HepG2 (cell line): Measurements from ENCODE around the gene NFIL3. TPM values are rescaled to one million over a fixed set of nuclear protein-coding genes. Genes with fewer than 3 reads are reported as not detected.

Experiments
- AKNA ChIP-seq: sonication (generic); formaldehyde crosslinking; IDR thresholded peaks from 2 replicates; pipeline ENCODE4 v1.4.0; 2020; ENCODE audit warnings: missing genetic modification reagents, borderline replicate concordance
- BCL6 ChIP-seq: IDR thresholded peaks from 2 replicates; pipeline ENCODE4 v1.6.1; 2016; ENCODE audit warnings: missing genetic modification reagents, missing compliant biosample characterization
- FOSL2 ChIP-seq: sonication (generic); formaldehyde crosslinking; IDR thresholded peaks from 2 replicates; pipeline ENCODE4 v1.4.0; 2020; ENCODE audit warnings: missing genetic modification reagents
- MLLT10 ChIP-seq: sonication (generic); formaldehyde crosslinking; IDR thresholded peaks from 2 replicates; pipeline ENCODE4 v1.4.0; 2020; ENCODE audit warnings: missing genetic modification reagents
- NR0B2 ChIP-seq: sonication (generic); formaldehyde crosslinking; IDR thresholded peaks from 2 replicates; pipeline ENCODE4 v1.4.0; 2020; ENCODE audit warnings: mild to moderate bottlenecking, missing genetic modification reagents
- PATZ1 ChIP-seq: sonication (generic); formaldehyde crosslinking; IDR thresholded peaks from 2 replicates; pipeline ENCODE4 v1.4.0; 2020; ENCODE audit warnings: missing genetic modification reagents
- POLR2A ChIP-seq, 2 experiments: IDR thresholded peaks; 2 replicates each; pipeline ENCODE4 v1.6.1; 2011; ENCODE audit warnings: low read depth in 2 of 2, low read length in 2 of 2, mild to moderate bottlenecking in 1 of 2, moderate library complexity in 1 of 2; ENCODE audit not compliant: insufficient read depth in 1 of 2
- RAD51 ChIP-seq: fragments of 450-650 bp; IDR thresholded peaks from 2 replicates; pipeline ENCODE4 v1.6.1; 2016; ENCODE audit warnings: borderline replicate concordance
- SMAD9 ChIP-seq: sonication (generic); formaldehyde crosslinking; IDR thresholded peaks from 2 replicates; pipeline ENCODE4 v1.5.1; 2020; ENCODE audit warnings: mild to moderate bottlenecking, missing genetic modification reagents
- ZNF251 ChIP-seq: sonication (generic); formaldehyde crosslinking; IDR thresholded peaks from 2 replicates; pipeline ENCODE4 v1.9.0; 2021; ENCODE audit warnings: mild to moderate bottlenecking, missing genetic modification reagents
- ZNF3 ChIP-seq: IDR thresholded peaks from 2 replicates; pipeline ENCODE4 v1.7.0; 2017; ENCODE audit warnings: inconsistent platforms
- ZNF441 ChIP-seq: sonication (generic); formaldehyde crosslinking; IDR thresholded peaks from 2 replicates; pipeline ENCODE4 v1.7.0; 2021; ENCODE audit warnings: missing genetic modification reagents, borderline replicate concordance
- ZNF556 ChIP-seq: sonication (generic); formaldehyde crosslinking; IDR thresholded peaks from 2 replicates; pipeline ENCODE4 v1.4.0; 2020; ENCODE audit warnings: mild to moderate bottlenecking, missing genetic modification reagents, borderline replicate concordance
- ZNF572 ChIP-seq: sonication (generic); formaldehyde crosslinking; IDR thresholded peaks from 2 replicates; pipeline ENCODE4 v1.5.1; 2020; ENCODE audit warnings: mild to moderate bottlenecking, missing genetic modification reagents
- ZNF598 ChIP-seq: sonication (generic); formaldehyde crosslinking; IDR thresholded peaks from 2 replicates; pipeline ENCODE4 v1.5.1; 2020; ENCODE audit warnings: mild to moderate bottlenecking, missing genetic modification reagents, borderline replicate concordance
- polyA plus RNA-seq, 8 experiments: library from polyadenylated mRNA; depleted of rRNA in 3 of 8; stranded (reverse) in 7 of 8; unstranded in 1 of 8; fragments of >200 nt; fragmentation: Illumina TruSeq in 4 of 8; extraction: Trizol in 4 of 8; gene quantifications; 2 replicates each; pipeline versions ENCODE4 v1.2.1 to v1.2.3, GENCODE V29; 2011 to 2016; ENCODE audit warnings: low read depth in 4 of 8, missing spikeins in 1 of 8, mixed read lengths in 1 of 8; ENCODE audit not compliant: insufficient read depth in 1 of 8
- total RNA-seq, 5 experiments: library from RNA; depleted of rRNA; stranded (reverse); fragments of >200 nt; fragmentation: Illumina TruSeq; extraction: Trizol; gene quantifications; 2 replicates each; pipeline ENCODE4 v1.2.3, GENCODE V29; 2016; ENCODE audit warnings: low read depth in 1 of 5
- TF ChIP-seq, protein P1 (sequence below): sonication (generic); formaldehyde crosslinking; conservative IDR thresholded peaks from 2 replicates; pipeline ENCODE4 v1.4.0; 2020; ENCODE audit warnings: missing genetic modification reagents

NFIL3 gene
- total and polyA plus RNA-seq, 2 of the 13 experiments (the other 11 are each of a cell fraction or from before 2014, with no cell fraction given), result 46.6 to 54.2 TPM

DNA sequence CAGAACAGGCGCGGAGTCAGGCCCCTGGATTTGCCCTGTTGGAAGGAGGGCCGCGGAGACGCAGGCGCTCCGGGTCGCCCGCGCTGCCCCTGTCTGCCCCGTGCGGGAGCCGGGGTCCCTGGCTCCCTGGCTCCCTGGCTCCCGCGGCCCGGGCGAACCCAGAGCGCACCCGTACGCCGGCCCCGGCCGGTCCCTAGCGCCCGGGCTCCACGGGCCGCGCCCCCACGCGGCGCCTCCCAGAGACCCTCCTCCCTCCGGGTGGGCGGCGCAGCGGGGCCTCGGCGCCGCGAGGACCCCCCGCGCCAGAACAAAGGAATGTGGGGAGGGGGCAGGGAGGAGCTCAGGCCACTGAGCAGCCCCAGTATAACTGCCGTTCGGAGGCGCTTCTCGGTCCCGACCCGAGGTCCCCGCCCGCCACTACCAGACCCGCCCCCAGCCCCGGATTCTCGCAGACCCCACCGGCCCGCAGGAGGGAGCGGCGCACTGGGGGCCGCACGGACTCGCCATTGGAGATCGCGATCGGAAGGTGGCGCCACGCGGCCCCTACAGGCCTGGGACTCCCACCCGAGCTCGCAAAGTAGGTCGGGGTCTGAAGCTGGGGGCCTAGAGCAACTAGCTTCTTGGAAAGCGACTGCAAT is 2.4 kb downstream of the NFIL3 start (continued):
- TF ChIP-seq ZNF556 (CRISPR knock-in tag) (no peak), POLR2A (IDR thresholded peaks at IDR 0.05; ENCODE audit: insufficient read depth in 1 of 2, low read depth in 2 of 2, low read length in 2 of 2) (peak in 1 of 2 experiments; percentile 38; a peak in 1 of 4 replicates), ZNF251 (CRISPR knock-in tag) (no peak), ZNF3 (CRISPR knock-in tag) (no peak), AKNA (CRISPR knock-in tag) (no peak), PATZ1 (CRISPR knock-in tag) (peak; percentile 67), BCL6 (CRISPR knock-in tag) (0 out of 2 replicates have a peak, but pooled peaks have one; percentile 43), ZNF441 (no peak), MLLT10 (CRISPR knock-in tag) (no peak), ZNF572 (no peak), RAD51 (no peak), FOSL2 (CRISPR knock-in tag) (0 out of 2 replicates have a peak, but pooled peaks have one; percentile 9), NR0B2 (no peak), ZNF598 (CRISPR knock-in tag) (no peak), SMAD9 (CRISPR knock-in tag) (no peak)
- TF ChIP-seq, protein P1, sequence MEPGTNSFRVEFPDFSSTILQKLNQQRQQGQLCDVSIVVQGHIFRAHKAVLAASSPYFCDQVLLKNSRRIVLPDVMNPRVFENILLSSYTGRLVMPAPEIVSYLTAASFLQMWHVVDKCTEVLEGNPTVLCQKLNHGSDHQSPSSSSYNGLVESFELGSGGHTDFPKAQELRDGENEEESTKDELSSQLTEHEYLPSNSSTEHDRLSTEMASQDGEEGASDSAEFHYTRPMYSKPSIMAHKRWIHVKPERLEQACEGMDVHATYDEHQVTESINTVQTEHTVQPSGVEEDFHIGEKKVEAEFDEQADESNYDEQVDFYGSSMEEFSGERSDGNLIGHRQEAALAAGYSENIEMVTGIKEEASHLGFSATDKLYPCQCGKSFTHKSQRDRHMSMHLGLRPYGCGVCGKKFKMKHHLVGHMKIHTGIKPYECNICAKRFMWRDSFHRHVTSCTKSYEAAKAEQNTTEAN, result no peak
